Loucy (cell line): Measurements from ENCODE around the gene UAP1L1.

Experiments used
- H2AFZ ChIP-seq: fragments of 200-600 bp; sonication (generic); 2 replicates; pipeline ENCODE4 v1.6.0; 2016; ENCODE audit warnings: antibody characterized with exemption, mild to moderate bottlenecking, low read length, moderate library complexity
- H3F3A ChIP-seq: fragments of 200-600 bp; 2 replicates; pipeline ENCODE4 v1.6.0; 2016; ENCODE audit warnings: antibody characterized with exemption, low read depth, mild to moderate bottlenecking
- H3K27me3 ChIP-seq: fragments of 200-600 bp; sonication (generic); 2 replicates; pipeline ENCODE4 v1.6.1; 2014; ENCODE audit warnings: low read length, mild to moderate bottlenecking; ENCODE audit not compliant: insufficient read depth, poor library complexity, severe bottlenecking
- H3K36me3 ChIP-seq: fragments of 200-600 bp; sonication (generic); 2 replicates; pipeline ENCODE4 v1.6.1; 2016; ENCODE audit warnings: low read length; ENCODE audit not compliant: insufficient read depth
- H3K4me1 ChIP-seq: fragments of 200-600 bp; sonication (generic); 2 replicates; pipeline ENCODE4 v1.5.1; 2014; ENCODE audit warnings: low read length, mild to moderate bottlenecking; ENCODE audit not compliant: insufficient read depth, poor library complexity, severe bottlenecking
- H3K4me2 ChIP-seq: fragments of 200-600 bp; sonication (generic); 2 replicates; pipeline ENCODE4 v1.6.0; 2014; ENCODE audit warnings: antibody characterized with exemption, low read length, low read depth, mild to moderate bottlenecking; ENCODE audit not compliant: poor library complexity, severe bottlenecking
- H3K4me3 ChIP-seq: fragments of 200-600 bp; sonication (generic); 2 replicates; pipeline ENCODE4 v1.5.1; 2014; ENCODE audit warnings: low read length, mild to moderate bottlenecking, mixed read lengths; ENCODE audit not compliant: poor library complexity, severe bottlenecking
- H3K79me2 ChIP-seq: fragments of 200-600 bp; sonication (generic); 2 replicates; pipeline ENCODE4 v1.6.1; 2014; ENCODE audit warnings: low read length; ENCODE audit not compliant: insufficient read depth
- H3K9ac ChIP-seq: fragments of 200-600 bp; sonication (generic); 2 replicates; pipeline ENCODE4 v1.6.0; 2014; ENCODE audit warnings: mild to moderate bottlenecking, low read depth, low read length, moderate library complexity; ENCODE audit not compliant: poor library complexity, severe bottlenecking
- H3K9me2 ChIP-seq: fragments of 200-600 bp; sonication (generic); replicated peaks from 2 replicates; pipeline ENCODE4 v1.6.1; 2016; ENCODE audit warnings: low read depth, low read length, mixed read lengths
- H3K9me3 ChIP-seq: fragments of 200-600 bp; sonication (generic); 2 replicates; pipeline ENCODE4 v1.6.1; 2014; ENCODE audit warnings: mild to moderate bottlenecking, antibody characterized with exemption, low read length, low read depth; ENCODE audit not compliant: insufficient read depth
- H4K20me1 ChIP-seq: fragments of 200-600 bp; sonication (generic); 2 replicates; pipeline ENCODE4 v1.6.0; 2014; ENCODE audit warnings: antibody characterized with exemption, low read length, mild to moderate bottlenecking; ENCODE audit not compliant: insufficient read depth, poor library complexity, severe bottlenecking
- CTCF ChIP-seq: fragments of 200-600 bp; sonication (generic); conservative IDR thresholded peaks from 2 replicates; pipeline ENCODE4 v1.5.1; 2014; ENCODE audit warnings: mild to moderate bottlenecking, antibody characterized with exemption, low read length
- EZH2phosphoT487 ChIP-seq: fragments of 200-600 bp; IDR thresholded peaks from 2 replicates; pipeline ENCODE4 v1.6.1; 2018; ENCODE audit warnings: antibody characterized with exemption, mild to moderate bottlenecking, moderate library complexity, borderline replicate concordance

Gene UAP1L1

GRCh38 chr9:137044502-137045177 lies 32.7 kb upstream of the UAP1L1 start:
- H4K20me1 ChIP-seq, result peaks cover 23% of the 10 kb centered on the region
- H3K9ac ChIP-seq, result peak overlapping the region; percentile 70
- H3F3A ChIP-seq, result no peaks in the 10 kb centered on the region
- peak overlapping the region; percentile 86 for H3K4me2 ChIP-seq
- H3K36me3 ChIP-seq, result no peaks in the 10 kb centered on the region
- no peaks in the 10 kb centered on the region for H3K9me3 ChIP-seq
- peaks cover 21% of the 10 kb centered on the region; the same call in 1 of the 2 replicates for H3K79me2 ChIP-seq
- no peak overlapping the region for H2AFZ ChIP-seq
- TF ChIP-seq CTCF (no peak), EZH2phosphoT487 (no peak)
- H3K27me3 ChIP-seq, result no peaks in the 10 kb centered on the region
- no peaks in the 10 kb centered on the region for H3K9me2 ChIP-seq
- H3K4me1 ChIP-seq, result peaks cover 24% of the 10 kb centered on the region
- H3K4me3 ChIP-seq, result peak overlapping the region; percentile 82

DNA sequence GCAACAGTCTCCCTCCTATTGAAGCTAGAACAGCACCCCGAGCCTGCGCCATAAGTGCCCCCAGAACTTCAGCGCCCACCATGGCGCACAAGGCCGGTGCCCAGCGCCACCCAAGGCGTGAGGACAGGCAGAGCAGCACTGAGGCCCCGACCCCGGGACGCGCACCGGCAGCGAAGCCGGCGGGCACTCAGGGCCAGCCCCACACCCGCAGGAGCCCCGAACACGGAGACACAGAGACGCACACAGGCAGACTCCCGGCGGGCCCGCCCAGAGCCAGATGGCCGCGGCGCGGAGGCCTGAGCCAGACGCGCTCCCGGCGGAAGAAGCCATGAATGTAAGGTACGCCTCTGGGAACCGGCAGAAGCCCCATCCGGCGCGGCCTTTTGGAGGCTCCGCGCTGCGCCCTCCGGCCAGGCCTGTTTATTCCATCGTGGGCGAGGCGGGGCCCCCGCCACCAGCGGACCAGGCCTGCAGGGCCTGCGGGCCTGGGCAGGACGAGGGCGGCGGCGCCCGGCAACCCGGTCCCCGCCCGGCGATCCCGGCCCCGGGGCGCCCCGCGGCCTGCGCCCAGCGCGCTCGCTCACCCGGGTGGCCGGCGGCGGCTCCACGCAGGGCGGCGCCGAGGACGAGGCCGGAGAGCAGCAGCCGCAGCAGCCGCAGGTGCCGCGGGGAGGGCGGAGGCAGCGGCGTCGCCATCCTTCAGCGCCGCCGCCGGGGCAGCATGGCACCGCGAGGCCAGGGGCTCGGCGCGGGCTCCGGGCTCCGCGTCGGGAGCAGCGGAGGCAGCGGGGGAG lies 31.8 kb upstream of the UAP1L1 start:
- no peaks in the 10 kb centered on the region for H3K27me3 ChIP-seq
- peak overlapping the region; percentile 89 for H3K4me2 ChIP-seq

More for the DNA sequence above, 31.8 kb upstream of the UAP1L1 start:
- H2AFZ ChIP-seq, result peak overlapping the region; percentile 85; the same call in 1 of the 2 replicates
- peaks cover 23% of the 10 kb centered on the region for H4K20me1 ChIP-seq
- H3K4me1 ChIP-seq, result peaks cover 24% of the 10 kb centered on the region
- no peaks in the 10 kb centered on the region for H3K9me3 ChIP-seq
- no peaks in the 10 kb centered on the region for H3K36me3 ChIP-seq
- H3K9ac ChIP-seq, result peak overlapping the region; percentile 70
- TF ChIP-seq EZH2phosphoT487 (no peak), CTCF (no peak)
- H3K4me3 ChIP-seq, result peak overlapping the region; percentile 82
- no peaks in the 10 kb centered on the region for H3K9me2 ChIP-seq
- H3F3A ChIP-seq, result no peaks in the 10 kb centered on the region
- H3K79me2 ChIP-seq, result peaks cover 21% of the 10 kb centered on the region; the same call in 1 of the 2 replicates
